Endometrial microvascular endothelial cells (primary cell): ENCODE data around the gene UQCRC1. TPM values are rescaled to one million over a fixed set of nuclear protein-coding genes. Genes with fewer than 3 reads are reported as not detected.

Source experiments
- total RNA-seq: library from RNA; depleted of rRNA; stranded (reverse); fragments of >200 nt; gene quantifications from one replicate; pipeline ENCODE4 v1.2.3, GENCODE V29; 2015; ENCODE audit errors: inconsistent ontology term

UQCRC1 gene
- total RNA-seq, 1 donor from 2014 or later = 355 TPM

Other genes starting within 250 kb of the UQCRC1 start
- not detected for gene FBXW12, start 237.4 kb downstream of the UQCRC1 start, total RNA-seq
- 12.2 TPM for gene PLXNB1, start 179.6 kb downstream of the UQCRC1 start, total RNA-seq
- 20.8 TPM for gene CCDC51, start 169.5 kb downstream of the UQCRC1 start, total RNA-seq
- gene TMA7, start 169.4 kb downstream of the UQCRC1 start, total RNA-seq = 329 TPM
- 10.7 TPM for gene ATRIP, start 162.9 kb downstream of the UQCRC1 start, total RNA-seq
- 359 TPM for gene SHISA5, start 105.5 kb downstream of the UQCRC1 start, total RNA-seq
- gene PFKFB4, start 52.8 kb downstream of the UQCRC1 start, total RNA-seq = 3.3 TPM
- gene UCN2, start 45.9 kb downstream of the UQCRC1 start, total RNA-seq = not detected
- not detected for gene COL7A1, start 14.3 kb downstream of the UQCRC1 start, total RNA-seq
- gene TMEM89, start 12.1 kb upstream of the UQCRC1 start, total RNA-seq = not detected
- gene SLC26A6, start 25.8 kb upstream of the UQCRC1 start, total RNA-seq = 22.5 TPM
- 1.0 TPM for gene CELSR3, start 53.2 kb upstream of the UQCRC1 start, total RNA-seq
- 16.7 TPM for gene NCKIPSD, start 76.3 kb upstream of the UQCRC1 start, total RNA-seq
- 42.0 TPM for gene IP6K2, start 107.6 kb upstream of the UQCRC1 start, total RNA-seq
- 56.1 TPM for gene PRKAR2A, start 238.2 kb upstream of the UQCRC1 start, total RNA-seq